DOHH2 (cell line): Measurements from ENCODE around the gene EPB41.

ENCODE experiments used
- H3F3A ChIP-seq: fragments of 200-600 bp; sonication (generic), shearing (Covaris generic); 2 replicates; pipeline ENCODE4 v1.6.0; 2016; ENCODE audit warnings: antibody characterized with exemption, mild to moderate bottlenecking; ENCODE audit not compliant: control insufficient read depth, insufficient read depth
- H3K27ac ChIP-seq: fragments of 200-600 bp; sonication (generic); 2 replicates; pipeline ENCODE4 v1.5.1; 2014; ENCODE audit warnings: low read depth, mild to moderate bottlenecking, low read length, moderate library complexity
- H3K27me3 ChIP-seq: fragments of 200-600 bp; sonication (generic); 2 replicates; pipeline ENCODE4 v1.6.1; 2014; ENCODE audit warnings: mild to moderate bottlenecking, low read length, mixed read lengths; ENCODE audit not compliant: control insufficient read depth
- H3K36me3 ChIP-seq: fragments of 200-600 bp; sonication (generic); 2 replicates; pipeline ENCODE4 v1.6.1; 2014; ENCODE audit warnings: mild to moderate bottlenecking, low read length, moderate library complexity, mixed read lengths; ENCODE audit not compliant: control insufficient read depth
- H3K4me1 ChIP-seq: fragments of 200-600 bp; sonication (generic); 2 replicates; pipeline ENCODE4 v1.6.1; 2014; ENCODE audit warnings: mild to moderate bottlenecking, low read length, mixed read lengths; ENCODE audit not compliant: control insufficient read depth
- H3K4me2 ChIP-seq: fragments of 200-600 bp; sonication (generic); 2 replicates; pipeline ENCODE4 v1.6.0; 2014; ENCODE audit warnings: mild to moderate bottlenecking, low read length, moderate library complexity
- H3K4me3 ChIP-seq: fragments of 200-600 bp; sonication (generic); 2 replicates; pipeline ENCODE4 v1.5.1; 2014; ENCODE audit warnings: mild to moderate bottlenecking, low read length, mixed read lengths
- H3K79me2 ChIP-seq: fragments of 200-600 bp; sonication (generic); 2 replicates; pipeline ENCODE4 v1.6.1; 2014; ENCODE audit warnings: mild to moderate bottlenecking, low read length, mixed read lengths; ENCODE audit not compliant: control insufficient read depth
- H3K9me2 ChIP-seq: fragments of 200-600 bp; sonication (generic); replicated peaks from 2 replicates; pipeline ENCODE4 v1.6.1; 2014; ENCODE audit warnings: mild to moderate bottlenecking, low read length, mixed read lengths; ENCODE audit not compliant: control insufficient read depth
- H3K9me3 ChIP-seq: fragments of 200-600 bp; sonication (generic); 2 replicates; pipeline ENCODE4 v1.6.1; 2014; ENCODE audit warnings: antibody characterized with exemption, low read length, mixed read lengths; ENCODE audit not compliant: control insufficient read depth, insufficient read depth
- H4K20me1 ChIP-seq: fragments of 200-600 bp; sonication (generic); 2 replicates; pipeline ENCODE4 v1.6.0; 2014; ENCODE audit warnings: low read depth, mild to moderate bottlenecking, antibody characterized with exemption, low read length, moderate library complexity; ENCODE audit not compliant: control insufficient read depth, insufficient read depth
- CTCF ChIP-seq: fragments of 200-600 bp; sonication (generic); IDR thresholded peaks from one replicate; pipeline ENCODE4 v1.5.1; 2014; ENCODE audit warnings: antibody characterized with exemption, mild to moderate bottlenecking, low read depth, low read length; ENCODE audit not compliant: poor library complexity, severe bottlenecking
- EZH2phosphoT487 ChIP-seq: fragments of 200-600 bp; sonication (generic); IDR thresholded peaks from 2 replicates; pipeline ENCODE4 v1.6.1; 2017; ENCODE audit warnings: borderline replicate concordance, mild to moderate bottlenecking, antibody characterized with exemption, low read length, moderate library complexity, mixed read lengths

Gene EPB41

GRCh38 chr1:28933918-28934317, 19.5 kb downstream of the EPB41 start:
- Histone ChIP-seq H3K4me2 (no peak overlapping the region), H3K27me3 (no peaks in the 10 kb centered on the region), H3K9me2 (no peaks in the 10 kb centered on the region), H3K27ac (no peak overlapping the region), H3F3A (no peaks in the 10 kb centered on the region), H3K36me3 (no peaks in the 10 kb centered on the region), H3K9me3 (no peaks in the 10 kb centered on the region), H3K79me2 (peaks cover 79% of the 10 kb centered on the region), H3K4me3 (no peak overlapping the region), H3K4me1 (peaks cover under 1% of the 10 kb centered on the region), H4K20me1 (peaks cover 12% of the 10 kb centered on the region)
- TF ChIP-seq CTCF (no peak), EZH2phosphoT487 (no peak)

- Histone ChIP-seq H3K36me3 (no peaks in the 10 kb centered on the region), H3K9me2 (no peaks in the 10 kb centered on the region), H3K79me2 (peaks cover 84% of the 10 kb centered on the region), H3K4me3 (no peak overlapping the region), H3K27ac (no peak overlapping the region), H3K4me2 (no peak overlapping the region), H3F3A (no peaks in the 10 kb centered on the region), H3K27me3 (no peaks in the 10 kb centered on the region), H4K20me1 (peaks cover 14% of the 10 kb centered on the region), H3K9me3 (no peaks in the 10 kb centered on the region), H3K4me1 (no peaks in the 10 kb centered on the region)
- TF ChIP-seq CTCF (no peak), EZH2phosphoT487 (no peak)
These were observed 20.3 kb downstream of the EPB41 start for GRCh38 chr1:28934676-28935075.

- Histone ChIP-seq H3K4me3 (no peak overlapping the region), H3F3A (no peaks in the 10 kb centered on the region), H3K9me3 (no peaks in the 10 kb centered on the region), H3K36me3 (no peaks in the 10 kb centered on the region), H3K27me3 (no peaks in the 10 kb centered on the region), H3K79me2 (peaks cover 89% of the 10 kb centered on the region), H3K4me2 (no peak overlapping the region), H4K20me1 (peaks cover 17% of the 10 kb centered on the region), H3K27ac (no peak overlapping the region), H3K4me1 (no peaks in the 10 kb centered on the region), H3K9me2 (no peaks in the 10 kb centered on the region)
- TF ChIP-seq EZH2phosphoT487, result no peak
- no peak for TF ChIP-seq CTCF
These were observed 20.9 kb downstream of the EPB41 start for GRCh38 chr1:28935293-28935692.

- H3K79me2 ChIP-seq, result peaks cover 87% of the 10 kb centered on the region
- H3F3A ChIP-seq, result no peaks in the 10 kb centered on the region
- no peak overlapping the region for H3K4me2 ChIP-seq
- H3K9me2 ChIP-seq, result no peaks in the 10 kb centered on the region
- no peaks in the 10 kb centered on the region for H3K4me1 ChIP-seq
- no peaks in the 10 kb centered on the region for H3K9me3 ChIP-seq
- H3K27me3 ChIP-seq, result no peaks in the 10 kb centered on the region
- TF ChIP-seq CTCF, result no peak
- no peak for TF ChIP-seq EZH2phosphoT487
- no peak overlapping the region for H3K4me3 ChIP-seq
- peaks cover 22% of the 10 kb centered on the region for H4K20me1 ChIP-seq
- H3K27ac ChIP-seq, result no peak overlapping the region
- no peaks in the 10 kb centered on the region for H3K36me3 ChIP-seq
These were observed 21.7 kb downstream of the EPB41 start for GRCh38 chr1:28936094-28936493.
